Transverse colon (tissue), 4 donors: ENCODE measurements around the gene PDE4B. TPM values are rescaled to one million over a fixed set of nuclear protein-coding genes. Genes with fewer than 3 reads are reported as not detected.
A peak's percentile ranks its signal among the peaks of the same experiment; 100 is the strongest.

Source experiments
- DNase-seq: peaks from one replicate; pipeline ENCODE4 v3.0.0-alpha.2; 2019
- H3K27ac ChIP-seq, 4 donors: fragments of 200-600 bp; sonication (generic); 2 replicates each; pipeline ENCODE4 v1.5.1; 2016 to 2018; ENCODE audit warnings: inconsistent platforms in 4 of 4
- H3K27me3 ChIP-seq: fragments of 200-600 bp; sonication (generic); 2 replicates; pipeline ENCODE4 v1.5.1; 2017; ENCODE audit warnings: inconsistent platforms
- H3K36me3 ChIP-seq, 4 donors: fragments of 200-600 bp; sonication (generic); 2 replicates each; pipeline ENCODE4 v1.5.1; 2017 to 2019; ENCODE audit warnings: inconsistent platforms in 4 of 4
- H3K4me1 ChIP-seq, 4 donors: fragments of 200-600 bp; sonication (generic); 2 replicates each; pipeline ENCODE4 v1.5.1; 2017 to 2020; ENCODE audit warnings: inconsistent platforms in 4 of 4
- H3K4me3 ChIP-seq, 4 donors: fragments of 200-600 bp; sonication (generic); 1 replicate in 1 of 4; 2 replicates in 3 of 4; pipeline versions ENCODE4 v1.5.1 to v1.6.1; 2017 to 2019; ENCODE audit warnings: inconsistent platforms in 4 of 4
- H3K9me3 ChIP-seq, 2 donors: fragments of 200-600 bp; sonication (generic); 2 replicates each; pipeline ENCODE4 v1.5.1; 2017 to 2019; ENCODE audit warnings: inconsistent platforms in 2 of 2
- EP300 ChIP-seq: sonication (generic); formaldehyde crosslinking; IDR thresholded peaks from one replicate; pipeline ENCODE4 v1.6.1; 2017; ENCODE audit warnings: antibody characterized with exemption, low read depth
- POLR2A ChIP-seq: fragments of 450-650 bp; IDR thresholded peaks from one replicate; pipeline ENCODE4 v1.6.1; 2016; ENCODE audit warnings: antibody characterized with exemption, mild to moderate bottlenecking, moderate library complexity
- POLR2AphosphoS5 ChIP-seq, 3 donors: sonication (generic); formaldehyde crosslinking; IDR thresholded peaks; one replicate each; pipeline ENCODE4 v1.6.1; 2016; ENCODE audit warnings: antibody characterized with exemption in 3 of 3
- WGBS, 2 donors: methylation state at CpG; one replicate each; pipeline ENCODE4 v1.1.5; 2018; ENCODE audit warnings: low coverage in 1 of 2; 5-methylcytosine and 5-hydroxymethylcytosine counted together
- in situ Hi-C, 4 donors: fragments of 200-750 bp; cut with MboI; loops; one replicate each; pipeline versions ENCODE4 v1.15.0 to v1.15.1; 2017; ENCODE audit warnings: low sequenced_read_pairs in 3 of 4, low pct_ligation_motif_present in 1 of 4, low pct_unique_long_range_greater_than_20kb in 1 of 4
- intact Hi-C: fragments of 100-400 bp; cut with DNase I; formaldehyde crosslinking; loops from one replicate; pipeline ENCODE4 v1.15.1; 2023; ENCODE audit warnings: low total_unique reads
- total RNA-seq, 4 donors: library from RNA; depleted of rRNA; stranded (reverse); fragments of >200 nt; gene quantifications; one replicate each; pipeline ENCODE4 v1.1.0, GENCODE V29; 2016
- TF ChIP-seq, protein P1 (sequence below), 5 experiments: fragments of 200-600 bp in 3 of 5; fragments of 450-650 bp in 2 of 5; sonication (generic) in 3 of 5; IDR thresholded peaks; 1 replicate in 2 of 5; 2 replicates in 3 of 5; pipeline ENCODE4 v1.5.1; 2016 to 2017; ENCODE audit warnings: antibody characterized with exemption in 5 of 5, inconsistent platforms in 3 of 5, mild to moderate bottlenecking in 2 of 5, moderate library complexity in 1 of 5

The PDE4B gene
- total RNA-seq, 4 donors from 2014 or later: 4.5 to 14.8 (median 6.5) TPM

DNA sequence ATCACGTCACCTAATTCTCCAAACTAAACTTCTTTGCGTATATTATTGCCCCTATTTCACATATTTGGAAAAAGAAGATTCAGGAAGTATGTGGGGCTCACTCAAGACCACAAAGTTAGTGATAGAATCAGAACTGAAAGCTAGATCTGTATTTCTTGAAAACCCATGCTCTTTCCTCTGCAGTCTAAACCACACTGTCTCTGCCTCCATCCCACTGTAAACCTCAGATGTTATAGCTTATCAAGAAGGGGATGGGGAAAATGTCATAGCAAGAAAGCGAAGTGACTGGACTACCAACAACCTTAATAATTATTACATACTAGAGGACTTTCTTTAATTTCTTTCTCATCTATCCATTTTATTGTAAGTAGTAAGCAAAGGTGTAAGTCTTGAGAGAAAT is 483.5 kb downstream of the PDE4B start:
- Histone ChIP-seq H3K9me3 (no peaks in the 10 kb centered on the region), H3K4me3 (no peak overlapping the region), H3K27me3 (no peaks in the 10 kb centered on the region), H3K27ac (peak overlapping the region; percentile 19 to 59 (median 54)), H3K4me1 (peaks cover 16 to 62% (median 22%) of the 10 kb centered on the region in 4 donors), H3K36me3 (no peaks in the 10 kb centered on the region)
- intact Hi-C loops (no loop called here), in situ Hi-C loops (no loop called here)
- TF ChIP-seq POLR2A: no peak
- no peak for DNase-seq
- WGBS, 2 donors: 68 to 74% methylated on average over 3 of the region's 3 CpGs

DNA sequence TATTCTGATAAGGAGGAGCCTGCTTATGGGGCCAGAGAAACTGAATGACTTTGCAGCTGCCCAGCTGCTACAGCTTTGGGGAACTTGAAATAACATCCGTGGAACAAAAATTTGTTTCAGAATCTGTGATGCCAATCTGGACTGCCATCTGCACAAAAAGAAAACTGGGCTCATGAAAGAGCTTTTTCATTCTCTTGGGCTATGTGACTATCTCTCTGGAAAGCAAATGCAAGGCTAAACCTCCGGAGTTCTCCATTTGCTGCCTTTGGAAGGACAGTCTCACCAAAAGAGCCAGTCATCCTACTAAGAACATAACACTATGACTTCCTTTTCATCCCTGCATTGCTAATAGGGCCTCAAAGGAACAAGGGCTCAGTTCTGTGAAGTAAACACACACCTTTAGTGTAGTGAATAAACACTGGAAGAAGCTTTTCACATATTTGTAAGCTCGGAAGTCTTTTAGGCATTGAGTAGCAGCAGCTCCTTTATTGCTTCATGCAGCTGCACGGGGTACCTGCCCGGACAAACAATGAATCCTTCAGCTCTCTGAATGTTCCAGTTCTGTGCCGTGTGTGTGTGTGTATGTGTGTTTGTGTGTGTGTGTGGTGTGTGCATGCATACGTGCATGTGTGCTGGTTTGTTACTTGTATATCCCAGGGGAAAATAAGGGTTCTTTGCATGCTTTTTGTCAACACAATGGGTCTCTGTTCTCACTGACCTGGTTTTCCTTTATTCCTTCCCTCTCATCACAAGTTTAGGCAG is 485.7 kb downstream of the PDE4B start:
- H3K4me1 ChIP-seq: peaks cover 7 to 53% (median 12%) of the 10 kb centered on the region in 4 donors
- in situ Hi-C loops: no loop called here
- H3K27ac ChIP-seq: peak overlapping the region; percentile 23 to 64 (median 49)
- no peaks in the 10 kb centered on the region for H3K27me3 ChIP-seq
- 20 to 47% methylated on average over 1 to 7 of the region's 7 CpGs for WGBS, 2 donors
- TF ChIP-seq POLR2A (no peak), EP300 (no peak)
- H3K4me3 ChIP-seq: no peak overlapping the region
- intact Hi-C loops: no loop called here
- no peaks in the 10 kb centered on the region for H3K9me3 ChIP-seq
- DNase-seq: no peak
- H3K36me3 ChIP-seq: no peaks in the 10 kb centered on the region

DNA sequence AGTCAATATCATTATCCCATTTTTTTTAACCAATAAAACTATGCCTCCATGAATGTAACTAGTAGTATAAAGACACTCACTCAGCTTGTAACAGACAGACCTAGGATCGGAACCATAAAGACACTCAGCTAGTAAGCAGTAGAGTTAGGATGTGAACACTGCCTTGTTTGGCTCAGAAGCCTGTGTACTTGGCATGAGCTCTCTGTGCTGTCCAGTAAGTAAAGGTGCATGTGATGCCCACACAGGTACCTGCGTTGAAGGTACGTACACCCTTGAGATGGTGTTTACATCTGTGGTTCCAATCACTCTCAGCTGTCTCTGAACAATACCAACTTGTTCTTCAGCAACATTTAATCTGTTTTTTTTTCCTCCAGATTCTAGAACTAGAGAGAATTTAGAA is 489.1 kb downstream of the PDE4B start:
- intact Hi-C loops: no loop called here
- no peaks in the 10 kb centered on the region for H3K36me3 ChIP-seq
- no peak overlapping the region for H3K4me3 ChIP-seq
- WGBS, 2 donors: 96% methylated on average over 3 of the region's 3 CpGs
- no peak for DNase-seq
- in situ Hi-C loops: no loop called here
- no peaks in the 10 kb centered on the region for H3K9me3 ChIP-seq
- H3K4me1 ChIP-seq: peaks cover 0 to 27% (median 12%) of the 10 kb centered on the region in 4 donors
- no peaks in the 10 kb centered on the region for H3K27me3 ChIP-seq
- TF ChIP-seq, protein P1, sequence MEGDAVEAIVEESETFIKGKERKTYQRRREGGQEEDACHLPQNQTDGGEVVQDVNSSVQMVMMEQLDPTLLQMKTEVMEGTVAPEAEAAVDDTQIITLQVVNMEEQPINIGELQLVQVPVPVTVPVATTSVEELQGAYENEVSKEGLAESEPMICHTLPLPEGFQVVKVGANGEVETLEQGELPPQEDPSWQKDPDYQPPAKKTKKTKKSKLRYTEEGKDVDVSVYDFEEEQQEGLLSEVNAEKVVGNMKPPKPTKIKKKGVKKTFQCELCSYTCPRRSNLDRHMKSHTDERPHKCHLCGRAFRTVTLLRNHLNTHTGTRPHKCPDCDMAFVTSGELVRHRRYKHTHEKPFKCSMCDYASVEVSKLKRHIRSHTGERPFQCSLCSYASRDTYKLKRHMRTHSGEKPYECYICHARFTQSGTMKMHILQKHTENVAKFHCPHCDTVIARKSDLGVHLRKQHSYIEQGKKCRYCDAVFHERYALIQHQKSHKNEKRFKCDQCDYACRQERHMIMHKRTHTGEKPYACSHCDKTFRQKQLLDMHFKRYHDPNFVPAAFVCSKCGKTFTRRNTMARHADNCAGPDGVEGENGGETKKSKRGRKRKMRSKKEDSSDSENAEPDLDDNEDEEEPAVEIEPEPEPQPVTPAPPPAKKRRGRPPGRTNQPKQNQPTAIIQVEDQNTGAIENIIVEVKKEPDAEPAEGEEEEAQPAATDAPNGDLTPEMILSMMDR (IDR thresholded peaks at IDR 0.05): no peak
- TF ChIP-seq EP300 (no peak), POLR2AphosphoS5 (IDR thresholded peaks at IDR 0.05) (no peak), POLR2A (no peak)
- H3K27ac ChIP-seq: peak overlapping the region in 1 of 4 donors; percentile 52

DNA sequence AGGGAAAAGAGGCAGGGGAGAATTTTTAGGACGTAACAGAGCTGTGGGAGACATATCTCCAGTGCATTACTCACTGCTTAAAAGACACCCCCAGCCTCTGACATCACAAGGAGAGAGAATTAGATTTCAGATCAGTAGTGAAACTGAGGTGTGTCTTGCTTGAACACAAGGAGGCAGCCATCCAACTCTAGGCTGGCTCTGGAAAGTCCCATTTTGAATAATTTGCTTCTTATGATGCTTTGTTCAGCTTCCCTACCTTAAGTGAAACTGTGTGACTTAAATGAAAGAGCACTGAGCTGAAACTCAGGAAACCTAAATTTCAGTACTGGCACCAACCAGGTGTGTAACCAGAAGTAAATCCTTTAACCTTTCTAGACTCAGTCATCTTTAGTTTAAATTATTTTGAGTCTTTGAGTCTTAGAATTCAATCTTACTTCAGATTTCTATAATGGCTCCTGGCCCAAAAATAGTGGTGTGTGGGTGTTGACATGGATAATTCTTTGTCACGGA is 489.7 kb downstream of the PDE4B start:
- in situ Hi-C loops (no loop called here), intact Hi-C loops (no loop called here)
- no peaks in the 10 kb centered on the region for H3K36me3 ChIP-seq
- no peaks in the 10 kb centered on the region for H3K27me3 ChIP-seq
- peaks cover 0 to 27% (median 12%) of the 10 kb centered on the region in 4 donors for H3K4me1 ChIP-seq
- no peaks in the 10 kb centered on the region for H3K9me3 ChIP-seq
- WGBS, 2 donors: 26 to 51% methylated on average over 2 of the region's 2 CpGs
- TF ChIP-seq, protein P1 (IDR thresholded peaks at IDR 0.05): no peak
- TF ChIP-seq POLR2AphosphoS5 (IDR thresholded peaks at IDR 0.05): peak in 1 of 3 donors; percentile 35
- no peak overlapping the region for H3K4me3 ChIP-seq
- DNase-seq: peak; percentile 47
- peak overlapping the region in 2 of 4 donors; percentile 19 to 52 for H3K27ac ChIP-seq

DNA sequence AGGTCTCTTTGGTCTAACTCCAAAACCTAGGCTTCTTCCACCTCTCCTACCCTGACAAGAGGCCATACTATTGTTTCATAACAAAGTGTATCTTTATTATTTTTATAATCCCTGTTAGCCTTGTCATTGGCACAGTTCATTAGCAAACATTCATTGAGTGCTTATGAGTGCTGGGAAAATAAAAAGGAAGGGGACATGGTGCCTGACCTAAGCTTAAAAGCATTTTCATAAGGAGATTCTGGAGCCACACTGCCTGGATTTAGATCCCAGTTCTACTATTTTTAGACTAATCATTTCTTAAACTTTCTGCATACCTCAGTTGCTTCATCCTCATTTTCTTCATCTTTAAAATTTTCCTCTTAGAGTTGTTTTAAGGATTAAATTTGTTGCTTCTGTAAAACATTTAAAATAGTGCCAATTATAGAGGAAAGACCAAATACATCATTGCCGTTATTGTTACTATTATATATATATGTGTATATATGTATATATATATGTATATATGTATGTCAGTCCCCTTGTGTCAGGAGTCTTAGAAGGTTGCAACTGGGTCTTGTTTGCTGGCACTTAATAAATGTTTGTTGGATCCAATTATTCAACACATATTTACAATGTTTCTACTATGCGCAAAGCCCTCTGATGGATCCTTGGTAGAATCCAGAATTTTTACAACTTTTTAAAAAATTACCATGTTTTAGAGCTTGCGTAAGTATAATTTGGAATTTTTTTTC is 490.4 kb downstream of the PDE4B start:
- in situ Hi-C loops (no loop called here), intact Hi-C loops (no loop called here)
- Histone ChIP-seq H3K9me3 (no peaks in the 10 kb centered on the region), H3K36me3 (no peaks in the 10 kb centered on the region), H3K4me1 (peaks cover 0 to 20% (median 10%) of the 10 kb centered on the region in 4 donors), H3K27me3 (no peaks in the 10 kb centered on the region), H3K4me3 (no peak overlapping the region), H3K27ac (peak overlapping the region in 3 of 4 donors; percentile 8 to 49 (median 19))
- DNase-seq: no peak
- TF ChIP-seq POLR2AphosphoS5 (IDR thresholded peaks at IDR 0.05) (no peak), EP300 (no peak)
- TF ChIP-seq, protein P1 (IDR thresholded peaks at IDR 0.05): no peak
- 88 to 90% methylated on average over 2 to 3 of the region's 3 CpGs for WGBS, 2 donors
